Stimulated activated naive CD8-positive, alpha-beta T cell treated with anti-CD3 and anti-CD28 coated beads, Interleukin-15, amount 100 ng/mL, for 72 hours (primary cell): ENCODE measurements around the gene KCNS1.
"Not testable (repeated sequence)": the region's sequence is repeated elsewhere in the genome, so short reads cannot be mapped to it uniquely, and the experiment has no call there.

Source experiments
- ATAC-seq: fragments of 150-1000 bp; cut with Tn5 transposase; 2 replicates; pipeline ENCODE4 v1.10.0; 2021; ENCODE audit warnings: mild to moderate bottlenecking, moderate library complexity
- DNase-seq, 2 donors: peaks; one replicate each; pipeline ENCODE4 v3.0.0; 2021 to 2022
- H3K27ac Mint-ChIP-seq, 2 donors: one replicate each; pipeline ENCODE4 v1.8.0; 2022; ENCODE audit warnings: mild to moderate bottlenecking in 2 of 2, mixed read lengths in 2 of 2, moderate library complexity in 2 of 2
- H3K27me3 Mint-ChIP-seq: one replicate; pipeline ENCODE4 v1.8.0; 2022; ENCODE audit warnings: mixed read lengths
- H3K4me1 Mint-ChIP-seq: one replicate; pipeline ENCODE4 v1.8.0; 2022; ENCODE audit warnings: mild to moderate bottlenecking, mixed read lengths
- H3K4me3 Mint-ChIP-seq, 2 donors: one replicate each; pipeline ENCODE4 v1.8.0; 2022; ENCODE audit warnings: mild to moderate bottlenecking in 2 of 2, mixed read lengths in 2 of 2, moderate library complexity in 1 of 2
- H3K9me3 Mint-ChIP-seq, 2 donors: one replicate each; pipeline ENCODE4 v1.8.0; 2022; ENCODE audit warnings: mixed read lengths in 2 of 2

KCNS1 gene

GRCh38 chr20:45069261-45069660 lies 31.7 kb downstream of the KCNS1 start:
- Mint-ChIP-seq H3K27me3 (no peaks in the 10 kb centered on the region), H3K27ac (peak overlapping the region in 1 of 2 donors; percentile 45), H3K4me1 (peaks cover 72% of the 10 kb centered on the region), H3K9me3 (no peaks in the 10 kb centered on the region), H3K4me3 (no peak overlapping the region)
- ATAC-seq (no peak), DNase-seq (no peak)

- H3K4me1 Mint-ChIP-seq = peaks cover 84% of the 10 kb centered on the region
- no peak overlapping the region for H3K27ac Mint-ChIP-seq
- no peaks in the 10 kb centered on the region for H3K27me3 Mint-ChIP-seq
- ATAC-seq = no peak
- no peak for DNase-seq
- H3K9me3 Mint-ChIP-seq = no peaks in the 10 kb centered on the region
- H3K4me3 Mint-ChIP-seq = no peak overlapping the region
Observed at GRCh38 chr20:45067558-45067957, 33.4 kb downstream of the KCNS1 start.

- Mint-ChIP-seq H3K4me3 (no peak overlapping the region), H3K27ac (no peak overlapping the region), H3K27me3 (no peaks in the 10 kb centered on the region), H3K4me1 (peaks cover 82% of the 10 kb centered on the region), H3K9me3 (no peaks in the 10 kb centered on the region)
- ATAC-seq (no peak), DNase-seq (no peak)
Observed at GRCh38 chr20:45067087-45067486, 33.8 kb downstream of the KCNS1 start.

- Mint-ChIP-seq H3K27ac (peak overlapping the region; percentile 25 to 32), H3K4me3 (no peak overlapping the region), H3K4me1 (peaks cover 82% of the 10 kb centered on the region), H3K27me3 (no peaks in the 10 kb centered on the region), H3K9me3 (no peaks in the 10 kb centered on the region)
- ATAC-seq (no peak), DNase-seq (no peak)
Observed at GRCh38 chr20:45066372-45066771, 34.6 kb downstream of the KCNS1 start.

GRCh38 chr20:45064812-45065211 lies 36.1 kb downstream of the KCNS1 start:
- Mint-ChIP-seq H3K4me1 (peaks cover 81% of the 10 kb centered on the region), H3K27me3 (no peaks in the 10 kb centered on the region), H3K4me3 (no peak overlapping the region), H3K9me3 (no peaks in the 10 kb centered on the region), H3K27ac (no peak overlapping the region)
- DNase-seq = no peak
- no peak for ATAC-seq

- not testable (repeated sequence) for ATAC-seq, DNase-seq, H3K9me3 Mint-ChIP-seq, H3K27me3 Mint-ChIP-seq, H3K4me3 Mint-ChIP-seq, H3K27ac Mint-ChIP-seq
- H3K4me1 Mint-ChIP-seq = peaks cover 80% of the 10 kb centered on the region
Observed at GRCh38 chr20:45063107-45063506, 37.8 kb downstream of the KCNS1 start.

- ATAC-seq = peak; percentile 82
- no peak for DNase-seq
- H3K4me1 Mint-ChIP-seq = peaks cover 86% of the 10 kb centered on the region
- H3K9me3 Mint-ChIP-seq = no peaks in the 10 kb centered on the region
- H3K4me3 Mint-ChIP-seq = no peak overlapping the region
- H3K27ac Mint-ChIP-seq = no peak overlapping the region
- H3K27me3 Mint-ChIP-seq = no peaks in the 10 kb centered on the region
Observed at GRCh38 chr20:45061244-45061643, 39.7 kb downstream of the KCNS1 start.

GRCh38 chr20:45060294-45060693 lies 40.6 kb downstream of the KCNS1 start:
- Mint-ChIP-seq H3K27ac (no peak overlapping the region), H3K27me3 (no peaks in the 10 kb centered on the region), H3K9me3 (no peaks in the 10 kb centered on the region), H3K4me1 (peaks cover 91% of the 10 kb centered on the region), H3K4me3 (no peak overlapping the region)
- no peak for ATAC-seq
- no peak for DNase-seq

GRCh38 chr20:45059022-45059728 lies 41.8 kb downstream of the KCNS1 start:
- Mint-ChIP-seq H3K9me3 (no peaks in the 10 kb centered on the region), H3K27me3 (no peaks in the 10 kb centered on the region), H3K4me3 (peak overlapping the region in 1 of 2 donors; percentile 21), H3K4me1 (peaks cover 88% of the 10 kb centered on the region), H3K27ac (peak overlapping the region; percentile 61)
- ATAC-seq = peak; percentile 58
- DNase-seq = no peak

- no peak for ATAC-seq
- Mint-ChIP-seq H3K4me3 (peak overlapping the region in 1 of 2 donors; percentile 21), H3K4me1 (peaks cover 88% of the 10 kb centered on the region), H3K27me3 (no peaks in the 10 kb centered on the region), H3K9me3 (no peaks in the 10 kb centered on the region), H3K27ac (peak overlapping the region in 1 of 2 donors; percentile 61)
- no peak for DNase-seq
Observed at GRCh38 chr20:45058168-45058850, 42.6 kb downstream of the KCNS1 start.

- H3K27me3 Mint-ChIP-seq = no peaks in the 10 kb centered on the region
- peak overlapping the region in 1 of 2 donors; percentile 1 for H3K27ac Mint-ChIP-seq
- H3K4me1 Mint-ChIP-seq = peaks cover 93% of the 10 kb centered on the region
- DNase-seq (no peak), ATAC-seq (no peak)
- H3K9me3 Mint-ChIP-seq = no peaks in the 10 kb centered on the region
- H3K4me3 Mint-ChIP-seq = no peak overlapping the region
Observed at GRCh38 chr20:45056473-45057173, 44.3 kb downstream of the KCNS1 start.

GRCh38 chr20:45055056-45055455 lies 45.9 kb downstream of the KCNS1 start:
- peaks cover 88% of the 10 kb centered on the region for H3K4me1 Mint-ChIP-seq
- peak overlapping the region; percentile 64 to 74 for H3K27ac Mint-ChIP-seq
- ATAC-seq = no peak
- no peaks in the 10 kb centered on the region for H3K27me3 Mint-ChIP-seq
- H3K9me3 Mint-ChIP-seq = no peaks in the 10 kb centered on the region
- no peak overlapping the region for H3K4me3 Mint-ChIP-seq
- no peak for DNase-seq

GRCh38 chr20:45053430-45054351 lies 47.2 kb downstream of the KCNS1 start:
- ATAC-seq = peak; percentile 47
- peak overlapping the region; percentile 12 to 70 for H3K27ac Mint-ChIP-seq
- peaks cover 90% of the 10 kb centered on the region for H3K4me1 Mint-ChIP-seq
- H3K9me3 Mint-ChIP-seq = no peaks in the 10 kb centered on the region
- H3K4me3 Mint-ChIP-seq = peak overlapping the region in 1 of 2 donors; percentile 40
- no peaks in the 10 kb centered on the region for H3K27me3 Mint-ChIP-seq
- DNase-seq = no peak

GRCh38 chr20:45052698-45053429 lies 48.1 kb downstream of the KCNS1 start:
- no peaks in the 10 kb centered on the region for H3K27me3 Mint-ChIP-seq
- peak overlapping the region; percentile 29 to 40 for H3K4me3 Mint-ChIP-seq

More at GRCh38 chr20:45052698-45053429, 48.1 kb downstream of the KCNS1 start:
- DNase-seq (peak in 1 of 2 donors; percentile 40), ATAC-seq (peak; percentile 75)
- no peaks in the 10 kb centered on the region for H3K9me3 Mint-ChIP-seq
- peaks cover 90% of the 10 kb centered on the region for H3K4me1 Mint-ChIP-seq
- H3K27ac Mint-ChIP-seq = peak overlapping the region; percentile 12 to 70
